ENCODE results near the gene AMOTL1.
"Not testable (repeated sequence)": the region's sequence is repeated elsewhere in the genome, so short reads cannot be mapped to it uniquely, and the experiment has no call there.

Gene AMOTL1

DNA sequence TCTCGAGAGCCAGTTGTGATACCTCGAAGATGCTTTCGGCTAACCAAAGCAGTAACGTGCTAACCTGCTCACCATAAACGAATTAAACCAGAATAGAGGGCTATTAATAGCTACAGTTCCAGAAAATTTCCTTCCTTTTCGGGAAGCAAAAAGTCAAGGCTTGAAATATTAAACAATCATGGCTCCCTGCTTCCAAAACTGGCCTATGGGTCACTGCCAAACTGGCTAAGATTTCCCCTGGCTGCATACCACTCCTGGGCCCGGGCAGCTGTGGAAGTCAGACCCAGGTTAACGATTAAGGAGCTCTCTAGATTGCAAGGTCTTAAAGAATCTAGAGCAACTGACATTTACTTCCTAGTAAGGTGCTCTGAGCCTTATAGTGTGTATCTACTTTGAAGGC, 1.7 kb downstream of the AMOTL1 start:
- DNase-seq: no peak

DNA sequence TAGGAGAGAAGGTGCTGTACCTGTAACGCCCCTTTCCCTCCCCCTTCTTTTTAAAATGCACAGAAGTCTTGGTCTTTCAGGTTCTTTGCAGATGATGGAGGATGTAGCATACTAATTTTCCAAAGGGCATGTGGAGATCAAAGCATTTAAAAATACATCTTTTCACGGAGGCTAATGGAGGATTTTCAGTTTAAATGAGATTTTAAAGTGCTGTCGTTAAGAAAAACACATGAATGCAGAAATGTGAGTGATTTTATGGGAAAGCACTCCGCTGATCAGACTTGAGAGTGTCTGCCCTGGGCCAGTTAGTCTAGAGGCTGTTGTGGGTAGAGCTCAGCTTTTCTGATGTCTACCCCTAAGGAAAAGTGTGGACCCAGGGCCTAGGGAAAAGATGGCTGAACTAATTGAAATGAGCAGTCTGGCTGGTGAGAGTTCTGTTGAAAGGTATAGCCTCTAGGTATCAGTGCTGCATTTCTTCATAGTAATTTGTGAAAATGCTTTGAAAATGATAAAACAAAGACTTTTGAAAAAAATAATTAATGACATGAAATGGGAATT, 2.5 kb downstream of the AMOTL1 start:
- no peak for DNase-seq

DNA sequence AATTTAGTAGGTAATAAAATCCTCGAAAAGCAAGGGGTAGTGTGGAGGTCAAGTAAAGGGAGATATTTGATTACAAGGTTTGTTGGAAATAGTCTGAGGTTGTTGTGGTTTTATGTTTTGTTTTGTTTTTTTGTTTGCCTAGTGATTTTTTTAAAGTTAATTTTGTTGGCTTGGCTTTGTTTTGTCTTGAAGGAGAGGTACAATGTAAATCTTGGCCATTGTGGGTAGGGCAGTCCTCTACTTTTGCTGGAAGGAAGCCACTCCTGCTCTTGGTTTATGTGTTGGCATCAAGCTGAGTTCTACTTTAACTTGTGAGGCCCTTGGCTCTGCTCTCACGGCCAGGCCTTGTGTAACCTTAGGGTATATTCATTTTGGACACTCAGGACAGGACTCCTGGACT, 3.2 kb downstream of the AMOTL1 start:
- no peak for DNase-seq

DNA sequence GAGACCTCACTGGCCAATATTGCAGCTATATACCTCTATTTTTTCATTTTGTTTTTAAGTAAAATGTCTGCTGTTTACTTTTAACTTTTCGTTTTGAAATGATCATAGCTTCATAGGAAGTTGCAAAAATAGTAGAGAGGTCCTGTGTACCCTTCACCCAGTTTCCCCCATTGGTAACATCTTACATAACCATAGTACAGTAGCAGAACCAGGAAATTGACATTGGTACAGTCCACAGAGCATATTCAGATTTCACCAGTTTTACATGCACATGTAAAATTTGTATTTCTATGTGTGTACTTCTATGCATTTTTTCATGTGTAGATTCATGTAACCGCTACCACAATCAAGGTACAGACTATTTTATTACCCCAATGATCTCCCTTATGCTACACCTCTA, 3.8 kb downstream of the AMOTL1 start:
- no peak for DNase-seq

DNA sequence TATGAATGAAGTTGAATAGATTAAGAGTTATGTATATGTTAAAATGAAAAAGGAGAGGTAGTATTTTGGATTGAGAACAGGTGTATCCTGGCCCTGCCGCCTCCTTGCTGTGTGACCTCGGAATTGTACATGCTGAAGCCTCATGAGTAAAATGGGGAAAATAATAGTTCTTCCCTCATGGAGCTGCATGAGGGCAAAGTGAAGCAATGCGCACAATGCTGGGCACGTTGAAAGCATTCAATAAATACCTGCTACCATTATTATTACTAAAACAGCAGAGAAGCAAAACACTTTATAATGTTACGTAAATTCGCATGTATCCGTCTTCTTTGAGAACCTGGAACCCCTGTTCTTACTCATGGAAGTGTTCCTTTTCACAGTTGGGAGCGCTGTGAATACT, 5.7 kb downstream of the AMOTL1 start:
- DNase-seq: no peak

DNA sequence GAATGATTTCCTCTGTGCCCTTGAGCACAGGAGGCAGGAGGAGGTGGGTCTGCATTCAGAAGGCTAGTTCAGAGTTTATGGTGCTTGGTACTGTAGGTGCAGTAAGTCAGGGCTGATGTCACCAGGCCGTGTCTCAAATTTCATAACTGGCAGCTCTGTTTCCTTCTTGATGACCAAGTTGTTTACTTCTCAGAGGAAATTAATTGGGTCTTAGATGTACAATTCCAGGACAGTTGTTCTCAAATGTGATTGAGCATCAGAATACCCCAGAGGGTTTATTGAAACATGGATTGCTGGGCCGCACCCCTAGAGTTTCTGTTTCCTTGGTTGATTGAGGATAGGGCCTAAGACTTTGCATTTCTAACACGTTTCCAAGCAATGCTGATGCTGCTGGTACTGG, 6.2 kb downstream of the AMOTL1 start:
- peak; percentile 43 for DNase-seq

DNA sequence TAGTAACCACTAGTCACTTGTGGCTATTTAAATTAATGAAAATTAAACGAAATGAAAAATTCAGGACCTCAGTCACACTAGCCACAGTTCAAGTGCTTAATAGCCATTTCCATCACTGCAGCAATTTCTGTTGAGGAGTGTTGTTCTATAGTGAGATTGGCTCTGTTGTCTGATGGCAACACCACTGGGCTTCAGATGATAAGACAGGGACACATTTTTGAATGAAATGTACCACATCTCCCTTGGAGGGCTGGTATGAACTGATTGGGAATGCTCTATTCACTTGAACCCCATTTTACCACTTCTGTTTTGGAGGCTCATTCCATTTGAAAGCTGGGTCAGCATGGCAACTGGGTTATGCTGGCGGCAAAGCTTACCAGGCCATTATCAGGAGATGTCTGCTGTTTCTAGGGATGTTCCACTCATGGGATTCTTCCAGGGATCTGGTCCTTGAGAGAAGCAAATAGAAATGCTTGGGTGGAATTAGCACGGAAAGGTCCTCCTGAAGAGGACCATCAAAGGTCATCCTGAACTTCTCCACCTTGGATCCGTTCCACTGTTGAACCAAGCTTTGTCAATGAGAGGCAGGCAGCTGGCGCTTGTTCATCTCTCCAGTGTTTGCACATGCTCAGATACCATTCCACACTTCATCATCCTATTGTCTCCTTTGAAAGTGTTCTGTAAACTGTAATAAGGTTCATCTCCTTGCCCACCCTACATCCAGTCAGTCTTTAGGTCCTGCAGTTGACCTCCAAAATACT, 7.6 kb downstream of the AMOTL1 start:
- peak; percentile 95 for DNase-seq

DNA sequence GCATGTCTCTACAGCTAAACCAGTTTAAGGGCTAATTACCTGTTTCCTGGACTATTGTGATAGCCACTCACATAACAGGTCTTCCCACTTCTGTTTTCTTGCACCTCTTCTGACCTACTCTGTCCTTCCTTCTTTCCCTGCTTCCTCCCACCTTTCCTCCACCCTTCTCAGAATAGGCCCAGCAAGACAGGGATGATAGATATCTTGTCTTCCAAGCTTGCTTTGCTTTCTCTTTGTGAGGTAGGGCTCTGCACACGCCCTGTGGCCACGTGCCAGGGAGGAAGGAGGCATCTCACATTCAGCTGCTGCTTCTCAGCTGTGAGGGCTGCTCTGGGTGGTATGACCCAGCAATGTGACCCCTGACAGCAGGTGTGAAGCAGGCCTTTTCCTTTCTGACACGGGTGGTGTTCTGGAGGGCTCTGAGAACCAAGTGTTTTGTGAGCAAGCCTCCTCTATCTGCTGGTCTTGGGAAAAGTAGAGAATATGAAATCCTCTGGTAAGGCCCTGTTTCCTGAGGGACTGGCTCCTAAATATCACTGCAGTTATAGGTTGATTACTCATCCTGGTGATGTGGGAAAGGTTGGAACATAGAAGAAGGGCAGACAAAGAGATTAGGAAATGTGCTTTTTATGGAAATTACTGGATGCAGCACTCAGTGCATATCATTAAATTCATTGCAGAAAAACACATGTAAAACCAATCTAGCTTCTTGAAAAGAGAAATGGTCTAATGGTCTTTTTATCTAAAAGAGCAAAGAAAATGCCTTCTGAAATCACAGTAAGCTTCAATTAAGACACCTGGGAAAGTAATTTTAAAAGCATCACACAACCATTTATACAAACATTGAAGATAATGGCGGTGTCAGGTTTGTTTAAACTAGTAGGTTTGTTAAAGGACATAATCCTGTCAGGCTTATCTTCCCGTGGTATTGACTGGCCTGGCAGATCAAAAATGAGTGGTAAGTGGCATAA, 8.5 kb downstream of the AMOTL1 start:
- DNase-seq: peak; percentile 78

DNA sequence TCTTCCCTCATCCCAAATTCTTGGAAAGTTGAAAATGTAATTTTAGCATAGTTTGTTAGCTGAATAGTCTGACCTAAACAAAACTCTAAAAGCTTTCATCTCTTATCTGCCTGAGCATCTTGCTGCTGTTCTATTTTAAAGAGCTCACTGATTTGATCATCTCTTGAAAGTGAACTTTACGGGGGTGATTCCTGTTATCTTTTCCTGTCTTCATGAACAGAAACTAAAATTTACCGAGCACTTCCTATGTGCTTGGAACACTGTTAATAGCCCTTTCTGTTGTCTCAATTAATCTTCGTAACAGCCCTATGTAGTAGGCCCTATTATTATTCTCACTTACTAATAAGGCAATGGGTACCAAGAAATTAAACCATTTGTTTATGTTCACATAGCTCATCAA, 12.3 kb downstream of the AMOTL1 start:
- DNase-seq: no peak

DNA sequence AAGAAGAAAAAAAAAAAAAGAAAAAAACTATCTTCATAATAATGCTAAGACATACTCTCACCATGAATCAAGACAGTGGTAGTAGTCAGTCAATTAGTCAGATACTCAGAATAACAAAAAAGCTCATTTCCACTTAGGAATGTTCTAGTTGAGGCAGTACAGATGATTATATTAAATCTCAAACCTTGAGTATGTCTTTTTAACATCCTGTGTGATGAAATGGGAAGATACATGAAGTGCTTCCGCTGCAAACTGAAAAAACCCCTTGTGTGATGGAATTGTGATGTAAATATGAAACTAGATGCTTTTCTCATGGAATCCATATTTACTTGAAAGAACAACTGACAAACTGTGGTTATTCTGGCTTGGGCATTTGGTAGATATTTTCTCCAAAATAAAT, 13.7 kb downstream of the AMOTL1 start:
- DNase-seq: no peak

DNA sequence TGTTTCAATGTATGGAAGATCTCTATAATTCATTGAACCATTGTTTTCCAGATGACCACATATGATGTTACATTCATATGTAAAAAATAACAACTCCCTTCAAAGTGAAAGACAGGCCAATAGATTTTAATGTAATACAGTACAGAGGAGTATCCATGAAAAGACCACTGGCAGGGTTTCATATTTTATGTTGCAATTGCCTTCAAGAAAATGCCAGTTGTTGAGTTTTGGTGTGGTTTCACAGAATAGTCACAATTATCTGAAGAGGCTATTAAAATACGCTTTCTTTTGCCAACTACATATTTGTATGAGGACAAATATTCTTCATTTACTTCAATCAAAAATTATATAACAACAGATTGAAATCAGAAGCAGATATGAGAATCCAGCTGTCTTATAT, 14.3 kb downstream of the AMOTL1 start:
- DNase-seq: no peak

DNA sequence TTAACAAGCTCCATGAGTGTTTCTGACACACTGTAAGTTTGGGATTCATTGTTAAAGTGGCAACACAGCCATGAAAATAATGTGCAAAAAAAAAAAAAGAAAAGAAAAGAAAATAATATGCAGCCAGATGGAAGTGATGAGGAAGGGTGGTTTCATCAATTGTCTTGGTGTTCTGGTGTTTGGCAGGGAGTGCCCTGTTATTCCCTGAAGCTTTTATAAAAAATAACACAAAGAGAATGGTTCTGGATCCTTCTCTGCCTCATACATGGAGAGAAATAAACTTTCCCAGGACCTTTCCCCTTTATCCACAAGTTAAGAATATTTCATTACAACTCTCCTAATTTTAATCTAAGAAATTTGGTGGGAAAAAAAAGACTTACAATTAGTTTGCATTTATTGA, 16.7 kb downstream of the AMOTL1 start:
- no peak for DNase-seq

DNA sequence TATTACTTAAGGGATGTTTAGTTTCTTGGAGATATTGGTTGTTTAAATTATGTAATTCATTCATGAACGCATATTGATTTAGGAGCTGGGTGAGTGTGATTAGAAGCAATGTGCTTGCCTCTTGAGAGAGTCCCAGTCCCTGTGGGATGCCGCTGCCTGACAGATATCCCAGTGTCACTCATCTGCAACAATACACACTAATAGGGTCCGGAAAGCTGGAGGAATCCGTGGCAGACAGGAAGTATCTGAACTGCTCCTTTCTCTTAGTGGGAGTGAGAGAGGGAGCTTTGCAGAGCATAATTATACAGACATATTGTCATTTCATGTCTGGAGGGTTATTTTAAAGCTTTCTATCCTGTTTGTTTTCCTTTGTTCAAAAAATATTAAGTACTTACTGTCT, 17.4 kb downstream of the AMOTL1 start:
- DNase-seq: no peak

DNA sequence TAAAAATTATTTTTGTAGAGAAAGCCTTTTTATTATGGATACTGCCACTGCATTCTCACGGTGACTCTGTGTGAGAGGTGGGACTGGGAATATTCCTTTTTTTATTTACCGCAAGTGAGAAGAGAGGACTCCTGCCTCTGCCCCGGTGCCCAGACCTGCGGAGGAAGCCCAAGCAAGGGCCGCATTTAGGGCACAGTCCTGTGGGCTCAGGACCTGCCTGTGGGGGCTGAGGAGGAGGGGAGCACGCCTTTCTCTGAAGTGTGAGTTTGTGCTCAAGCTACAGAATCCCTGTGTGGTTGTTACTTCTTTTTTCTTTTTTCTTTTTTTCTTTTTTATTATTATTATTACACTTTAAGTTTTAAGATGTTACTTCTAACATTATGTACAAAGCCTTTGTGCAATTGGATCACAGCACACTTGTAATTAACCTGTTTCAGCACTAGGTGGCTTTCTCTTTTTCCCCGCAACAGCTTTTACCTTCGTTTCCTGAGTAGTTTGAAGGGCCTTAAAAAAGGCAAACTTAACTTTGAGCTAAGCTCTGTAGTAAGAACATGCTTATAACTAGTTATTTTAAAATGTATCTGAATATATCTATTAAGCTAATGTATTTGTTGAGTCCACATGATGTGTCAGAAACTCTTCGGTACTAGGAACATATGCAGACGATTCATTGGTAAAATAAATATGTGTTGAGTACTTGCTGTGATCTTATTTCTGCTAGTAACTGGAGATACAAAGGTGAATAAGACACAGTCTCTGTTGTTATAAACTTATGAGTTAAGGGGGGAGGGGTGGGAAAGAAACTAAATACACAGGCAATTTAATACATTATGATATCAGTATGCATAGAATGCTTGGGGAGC, 18.3 kb downstream of the AMOTL1 start:
- DNase-seq: peak; percentile 52

DNA sequence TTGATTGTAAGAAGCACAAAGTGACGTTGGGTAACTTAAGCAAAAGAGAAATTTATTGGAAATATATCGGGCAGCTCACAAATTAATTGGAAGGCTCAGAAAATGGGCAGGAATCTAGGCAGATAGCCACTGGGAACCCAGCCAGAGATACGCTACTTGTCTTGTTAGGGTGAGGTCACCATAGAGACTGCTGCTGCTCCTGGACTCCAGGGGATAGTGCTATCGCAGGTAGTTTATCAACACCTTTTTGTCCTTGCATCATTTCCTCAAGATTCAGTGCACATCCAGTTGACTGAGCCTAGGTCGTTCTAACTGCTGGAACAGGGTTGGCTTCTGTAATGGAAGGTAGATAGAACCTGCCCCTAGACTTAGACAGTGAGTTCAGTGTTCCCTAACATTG, 19.6 kb downstream of the AMOTL1 start:
- DNase-seq: peak; percentile 80

DNA sequence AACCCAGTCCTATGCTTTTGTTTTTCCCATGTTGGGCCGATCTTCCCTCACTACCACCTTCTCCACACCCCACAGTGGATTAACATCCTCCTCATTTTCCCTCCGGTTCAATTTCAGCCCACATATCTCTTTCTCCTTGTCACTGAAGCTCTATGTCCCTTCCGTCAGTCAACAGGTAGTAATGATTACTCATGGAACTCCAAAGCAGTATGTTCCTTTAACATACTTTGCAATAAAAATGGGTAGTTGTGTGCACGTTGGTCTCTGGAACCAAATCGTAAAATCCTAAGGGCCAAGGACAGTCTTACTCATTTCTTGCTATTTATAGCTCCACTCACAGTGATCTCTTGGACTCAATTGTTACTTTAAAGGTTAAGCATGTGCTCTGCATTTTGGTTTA, 20.2 kb downstream of the AMOTL1 start:
- DNase-seq: no peak

DNA sequence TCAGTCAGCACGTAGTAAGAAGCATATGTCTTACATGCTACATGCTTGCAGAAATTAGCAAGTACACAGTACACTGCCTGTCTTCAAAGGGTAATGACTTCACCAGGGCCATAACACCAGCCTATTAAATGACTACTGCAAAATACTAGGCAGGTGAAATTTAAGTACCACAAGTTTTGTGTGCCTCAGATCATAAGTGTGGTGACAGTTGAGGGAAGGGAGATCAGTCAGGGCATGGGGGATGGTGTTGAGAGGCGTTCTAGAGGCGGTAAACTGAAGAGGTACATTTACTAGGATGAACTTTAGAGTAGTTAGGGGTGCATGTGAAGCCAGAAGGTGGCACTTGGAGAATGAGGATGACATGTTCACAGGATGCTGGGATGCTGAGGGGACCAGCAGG, 22.0 kb downstream of the AMOTL1 start:
- DNase-seq: no peak

DNA sequence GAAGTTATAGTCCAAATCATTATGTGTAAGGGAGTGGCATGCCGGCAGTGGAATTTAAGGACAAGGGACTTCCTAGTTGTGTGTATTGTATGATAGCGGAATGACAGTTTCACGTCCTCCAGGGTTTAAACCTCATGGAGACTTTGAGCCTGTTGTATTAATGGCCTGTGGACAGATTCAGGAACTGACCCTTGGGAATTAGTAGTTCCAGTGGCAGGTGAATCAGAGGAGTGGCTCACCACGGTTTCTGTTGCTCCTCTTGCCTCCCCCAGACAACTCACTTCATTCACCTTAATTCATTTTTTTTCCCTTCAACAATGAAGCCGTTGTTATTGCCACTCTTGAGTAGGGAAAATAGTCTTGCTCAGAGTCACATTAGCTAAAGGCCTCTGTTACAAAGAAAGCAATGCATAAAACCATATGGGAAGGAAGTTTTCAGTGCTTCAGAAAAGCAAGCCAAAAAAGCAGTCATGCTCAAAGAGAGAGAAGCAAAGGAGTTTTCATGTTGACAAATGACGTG, 22.6 kb downstream of the AMOTL1 start:
- no peak for DNase-seq

DNA sequence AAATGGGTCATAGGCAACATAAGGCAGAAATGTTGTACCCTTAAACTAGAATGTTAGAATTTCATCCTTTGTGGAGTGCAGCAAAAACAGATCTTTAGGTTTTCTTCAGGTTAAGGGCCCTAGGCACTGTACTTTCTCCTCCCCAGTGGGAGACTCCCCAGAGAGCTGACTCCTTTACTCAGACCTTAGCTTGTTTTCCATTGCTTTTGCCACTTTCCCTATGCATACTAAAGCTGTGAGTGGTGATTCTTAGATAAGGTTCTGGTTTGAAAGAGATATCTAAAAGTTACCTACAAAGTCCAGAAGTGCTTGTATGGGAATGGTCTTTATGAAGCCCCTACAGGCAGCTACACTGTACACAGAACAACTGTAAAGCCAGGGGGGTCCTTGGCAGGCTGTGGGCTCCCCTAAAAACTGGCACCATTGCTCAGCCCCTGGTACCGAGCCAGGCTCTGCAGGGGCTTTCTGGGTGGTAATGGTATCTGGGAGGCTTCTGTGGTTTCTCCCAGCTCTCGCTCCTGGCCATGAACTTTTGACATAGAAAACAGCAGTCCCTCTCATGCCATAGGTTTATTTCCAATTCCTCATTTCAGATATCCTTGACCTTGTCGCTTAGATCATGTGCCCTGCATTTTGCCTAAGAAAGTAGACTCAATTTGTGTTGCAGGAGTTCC, 23.2 kb downstream of the AMOTL1 start:
- no peak for DNase-seq

DNA sequence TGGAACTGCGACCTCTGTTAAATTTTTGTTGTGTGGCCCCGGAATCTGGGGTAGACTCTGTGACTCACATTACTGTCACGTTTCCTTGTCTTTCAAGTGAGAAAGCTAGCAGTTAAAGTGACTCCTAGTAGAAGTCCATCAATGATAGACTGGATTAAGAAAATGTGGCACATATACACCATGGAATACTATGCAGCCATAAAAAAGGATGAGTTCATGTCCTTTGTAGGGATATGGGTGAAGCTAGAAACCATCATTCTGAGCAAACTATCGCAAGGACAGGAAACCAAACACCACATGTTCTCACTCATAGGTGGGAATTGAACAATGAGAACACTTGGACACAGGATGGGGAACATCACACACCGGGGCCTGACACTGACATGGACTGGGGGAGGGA, 23.8 kb downstream of the AMOTL1 start:
- not testable (repeated sequence) for DNase-seq

DNA sequence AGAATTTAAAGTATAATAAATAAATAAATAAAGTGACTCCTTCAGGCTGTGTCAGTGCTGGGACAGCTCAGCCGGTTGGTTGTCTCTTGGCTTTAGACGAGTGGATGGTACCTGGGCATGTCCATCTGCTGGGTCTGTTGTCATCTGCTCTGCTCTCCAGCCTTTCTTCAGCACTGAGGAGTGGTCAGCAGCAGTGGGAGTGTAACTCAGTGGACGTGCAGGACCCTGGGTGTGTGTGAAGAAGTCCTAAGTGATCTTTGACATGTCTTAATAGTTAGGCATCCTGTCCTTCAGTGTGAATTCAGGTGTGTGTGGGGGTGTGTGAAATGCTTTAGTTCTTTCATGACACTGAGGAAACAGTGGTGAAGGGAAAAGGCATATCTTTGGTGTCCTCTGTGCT, 24.3 kb downstream of the AMOTL1 start:
- no peak for DNase-seq

DNA sequence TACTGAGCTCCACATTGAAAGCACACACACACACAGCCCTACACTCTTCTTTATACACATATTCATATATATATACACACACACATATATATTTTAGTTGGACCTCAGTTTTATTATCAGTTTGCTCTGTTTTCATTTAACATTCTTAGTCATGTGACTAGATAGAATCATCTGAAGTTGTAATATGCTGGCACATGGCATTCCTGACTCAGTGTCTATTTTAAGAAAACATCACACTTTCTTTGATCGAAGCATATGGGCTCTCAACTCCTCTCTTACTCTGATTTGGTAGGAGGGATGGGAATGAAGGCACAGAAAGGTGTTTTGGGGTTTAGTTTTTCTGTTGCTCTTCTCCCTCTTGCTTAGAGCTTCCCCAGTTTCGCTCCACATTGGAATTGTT, 24.8 kb downstream of the AMOTL1 start:
- no peak for DNase-seq
